ENCODE results near the gene AGFG1.
"Not testable (repeated sequence)": the region's sequence is repeated elsewhere in the genome, so short reads cannot be mapped to it uniquely, and the experiment has no call there.

DNA sequence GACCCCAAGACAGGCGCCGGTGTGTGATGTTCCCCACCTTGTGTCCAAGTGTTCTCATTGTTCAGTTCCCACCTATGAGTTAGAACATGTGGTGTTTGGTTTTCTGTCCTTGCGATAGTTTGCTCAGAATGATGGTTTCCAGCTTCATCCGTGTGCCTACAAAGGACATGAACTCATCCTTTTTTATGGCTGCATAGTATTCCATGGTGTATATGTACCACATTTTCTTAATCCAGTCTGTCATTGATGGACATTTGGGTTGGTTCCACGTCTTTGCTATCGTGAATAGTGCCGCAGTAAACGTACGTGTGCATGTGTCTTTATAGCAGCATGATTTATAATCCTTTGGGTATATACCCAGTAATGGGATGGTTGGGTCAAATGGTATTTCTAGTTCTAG, 68.4 kb downstream of the AGFG1 start:
- TF ChIP-seq, protein P1, sequence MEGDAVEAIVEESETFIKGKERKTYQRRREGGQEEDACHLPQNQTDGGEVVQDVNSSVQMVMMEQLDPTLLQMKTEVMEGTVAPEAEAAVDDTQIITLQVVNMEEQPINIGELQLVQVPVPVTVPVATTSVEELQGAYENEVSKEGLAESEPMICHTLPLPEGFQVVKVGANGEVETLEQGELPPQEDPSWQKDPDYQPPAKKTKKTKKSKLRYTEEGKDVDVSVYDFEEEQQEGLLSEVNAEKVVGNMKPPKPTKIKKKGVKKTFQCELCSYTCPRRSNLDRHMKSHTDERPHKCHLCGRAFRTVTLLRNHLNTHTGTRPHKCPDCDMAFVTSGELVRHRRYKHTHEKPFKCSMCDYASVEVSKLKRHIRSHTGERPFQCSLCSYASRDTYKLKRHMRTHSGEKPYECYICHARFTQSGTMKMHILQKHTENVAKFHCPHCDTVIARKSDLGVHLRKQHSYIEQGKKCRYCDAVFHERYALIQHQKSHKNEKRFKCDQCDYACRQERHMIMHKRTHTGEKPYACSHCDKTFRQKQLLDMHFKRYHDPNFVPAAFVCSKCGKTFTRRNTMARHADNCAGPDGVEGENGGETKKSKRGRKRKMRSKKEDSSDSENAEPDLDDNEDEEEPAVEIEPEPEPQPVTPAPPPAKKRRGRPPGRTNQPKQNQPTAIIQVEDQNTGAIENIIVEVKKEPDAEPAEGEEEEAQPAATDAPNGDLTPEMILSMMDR (IDR thresholded peaks at IDR 0.05), result not testable (repeated sequence)
- TF ChIP-seq POLR2A (IDR thresholded peaks at IDR 0.05), result not testable (repeated sequence)

All from testis (tissue), 2 donors.